Neural progenitor cell (in vitro differentiated cells): ENCODE data around the gene NDUFS3. TPM values are rescaled to one million over a fixed set of nuclear protein-coding genes. Genes with fewer than 3 reads are reported as not detected.
A peak's percentile ranks its signal among the peaks of the same experiment; 100 is the strongest.

Source experiments
- DNase-seq: peaks from one replicate; pipeline ENCODE4 v3.0.0-alpha.2; 2016; ENCODE audit warnings: low spot score
- H2AFZ ChIP-seq: fragments of 200-600 bp; sonication (generic); replicated peaks from 2 replicates; pipeline ENCODE4 v1.6.1; 2016; ENCODE audit warnings: antibody characterized with exemption
- H3F3A ChIP-seq: fragments of 200-600 bp; sonication (generic); 2 replicates; pipeline ENCODE4 v1.6.1; 2016; ENCODE audit warnings: antibody characterized with exemption, low read depth
- H3K27ac ChIP-seq: fragments of 200-600 bp; sonication (generic); 2 replicates; pipeline ENCODE4 v1.5.1; 2016; ENCODE audit warnings: mild to moderate bottlenecking
- H3K27me3 ChIP-seq: fragments of 200-600 bp; sonication (generic); 2 replicates; pipeline ENCODE4 v1.6.1; 2016; ENCODE audit warnings: mild to moderate bottlenecking, moderate library complexity
- H3K36me3 ChIP-seq: fragments of 200-600 bp; sonication (generic); 2 replicates; pipeline ENCODE4 v1.5.1; 2016
- H3K4me1 ChIP-seq: fragments of 200-600 bp; sonication (generic); 2 replicates; pipeline ENCODE4 v1.6.1; 2016; ENCODE audit warnings: mixed run types
- H3K4me2 ChIP-seq: fragments of 200-600 bp; sonication (generic); 2 replicates; pipeline ENCODE4 v1.6.1; 2016
- H3K4me3 ChIP-seq: fragments of 200-600 bp; sonication (generic); 2 replicates; pipeline ENCODE4 v1.5.1; 2016
- H3K79me2 ChIP-seq: fragments of 200-600 bp; sonication (generic); 2 replicates; pipeline ENCODE4 v1.6.1; 2016; ENCODE audit warnings: low read depth
- H3K9ac ChIP-seq: fragments of 200-600 bp; sonication (generic); 2 replicates; pipeline ENCODE4 v1.6.1; 2016
- H3K9me3 ChIP-seq: fragments of 200-600 bp; sonication (generic); 2 replicates; pipeline ENCODE4 v1.5.1; 2016; ENCODE audit warnings: low read depth
- H4K20me1 ChIP-seq: fragments of 200-600 bp; sonication (generic); 2 replicates; pipeline ENCODE4 v1.6.1; 2016; ENCODE audit warnings: low read depth
- H3K27ac Mint-ChIP-seq: 3 replicates; pipeline ENCODE4 v1.8.0; 2021; ENCODE audit warnings: mixed read lengths
- H3K27me3 Mint-ChIP-seq: 2 replicates; pipeline ENCODE4 v1.8.0; 2022; ENCODE audit warnings: low read depth, mild to moderate bottlenecking, inconsistent platforms, moderate library complexity, mixed read lengths; ENCODE audit not compliant: insufficient read depth
- H3K36me3 Mint-ChIP-seq: 3 replicates; pipeline ENCODE4 v1.8.0; 2021; ENCODE audit warnings: mixed read lengths
- H3K4me1 Mint-ChIP-seq: 3 replicates; pipeline ENCODE4 v1.8.0; 2021; ENCODE audit warnings: mixed read lengths
- H3K4me3 Mint-ChIP-seq: 3 replicates; pipeline ENCODE4 v1.8.0; 2021; ENCODE audit warnings: mild to moderate bottlenecking, moderate library complexity, mixed read lengths
- H3K9me3 Mint-ChIP-seq: 3 replicates; pipeline ENCODE4 v1.8.0; 2020; ENCODE audit warnings: mixed read lengths
- CTCF ChIP-seq: fragments of 200-600 bp; sonication (generic); IDR thresholded peaks from 2 replicates; pipeline ENCODE4 v1.5.1; 2017; ENCODE audit warnings: antibody characterized with exemption, mild to moderate bottlenecking
- EZH2 ChIP-seq: fragments of 200-600 bp; sonication (generic); IDR thresholded peaks from 2 replicates; pipeline ENCODE4 v1.6.1; 2017; ENCODE audit warnings: antibody characterized with exemption, mild to moderate bottlenecking, moderate library complexity
- EZH2phosphoT487 ChIP-seq: fragments of 200-600 bp; sonication (generic); IDR thresholded peaks from 2 replicates; pipeline ENCODE4 v1.6.1; 2017; ENCODE audit warnings: antibody characterized with exemption
- total RNA-seq: library from RNA; depleted of rRNA; stranded (reverse); fragments of >200 nt; gene quantifications from 2 replicates; pipeline ENCODE4 v1.2.3, GENCODE V29; 2015; ENCODE audit warnings: low replicate concordance

Gene NDUFS3
- total RNA-seq, 1 donor from 2014 or later, result 78.9 TPM

DNA sequence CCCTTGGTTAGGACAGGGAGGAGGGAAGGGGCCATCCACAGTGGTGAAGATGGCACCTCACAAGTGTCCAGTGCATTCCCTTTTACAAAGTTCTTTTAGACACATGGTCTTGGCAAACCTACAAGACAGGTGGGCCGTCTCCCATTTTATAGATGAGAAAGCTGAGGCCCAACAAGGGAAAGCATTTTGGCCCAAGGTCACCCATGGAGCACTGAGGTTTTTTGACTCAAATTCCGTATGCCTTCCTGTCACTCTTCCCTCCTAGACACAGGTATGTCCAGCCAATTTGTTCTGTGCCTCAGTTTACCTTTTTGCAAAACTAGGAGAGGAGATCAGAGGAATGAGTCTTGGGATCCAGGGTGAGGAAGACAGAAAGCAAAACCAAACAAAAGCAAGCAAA, 14.1 kb downstream of the NDUFS3 start:
- Histone ChIP-seq H2AFZ (no peak overlapping the region), H3K9ac (no peak overlapping the region), H3K36me3 (no peaks in the 10 kb centered on the region), H4K20me1 (no peaks in the 10 kb centered on the region), H3K4me1 (peaks cover 9% of the 10 kb centered on the region), H3K9me3 (no peaks in the 10 kb centered on the region), H3K4me2 (peak overlapping the region; percentile 99), H3K4me3 (peak overlapping the region; percentile 93), H3F3A (peaks cover 20% of the 10 kb centered on the region), H3K27ac (no peak overlapping the region), H3K79me2 (no peaks in the 10 kb centered on the region), H3K27me3 (peaks cover 39% of the 10 kb centered on the region)
- Mint-ChIP-seq H3K9me3 (no peaks in the 10 kb centered on the region), H3K4me3 (peak overlapping the region; percentile 89), H3K27ac (no peak overlapping the region), H3K4me1 (peaks cover 29% of the 10 kb centered on the region), H3K36me3 (peaks cover 6% of the 10 kb centered on the region), H3K27me3 (peaks cover 13% of the 10 kb centered on the region)
- TF ChIP-seq CTCF (no peak), EZH2phosphoT487 (no peak), EZH2 (no peak)
- no peak for DNase-seq

- H3K9me3 Mint-ChIP-seq, result no peaks in the 10 kb centered on the region
- Histone ChIP-seq H3K79me2 (no peaks in the 10 kb centered on the region), H3F3A (peaks cover 22% of the 10 kb centered on the region), H3K27ac (no peak overlapping the region), H3K27me3 (peaks cover 39% of the 10 kb centered on the region), H3K4me3 (peak overlapping the region; percentile 93), H3K4me2 (peak overlapping the region; percentile 99), H3K4me1 (peaks cover 11% of the 10 kb centered on the region), H3K9me3 (no peaks in the 10 kb centered on the region), H2AFZ (peak overlapping the region; percentile 98), H3K9ac (peak overlapping the region; percentile 50), H3K36me3 (no peaks in the 10 kb centered on the region), H4K20me1 (no peaks in the 10 kb centered on the region)
- peaks cover 4% of the 10 kb centered on the region for H3K36me3 Mint-ChIP-seq
- H3K4me1 Mint-ChIP-seq, result peaks cover 27% of the 10 kb centered on the region
- H3K27me3 Mint-ChIP-seq, result peaks cover 13% of the 10 kb centered on the region
- TF ChIP-seq CTCF, result no peak
- peak; percentile 22 for TF ChIP-seq EZH2
- no peak for TF ChIP-seq EZH2phosphoT487
- peak overlapping the region; percentile 89 for H3K4me3 Mint-ChIP-seq
- H3K27ac Mint-ChIP-seq, result no peak overlapping the region
- DNase-seq, result peak; percentile 17
Measured at GRCh38 chr11:47593492-47593933, 14.6 kb downstream of the NDUFS3 start.

DNA sequence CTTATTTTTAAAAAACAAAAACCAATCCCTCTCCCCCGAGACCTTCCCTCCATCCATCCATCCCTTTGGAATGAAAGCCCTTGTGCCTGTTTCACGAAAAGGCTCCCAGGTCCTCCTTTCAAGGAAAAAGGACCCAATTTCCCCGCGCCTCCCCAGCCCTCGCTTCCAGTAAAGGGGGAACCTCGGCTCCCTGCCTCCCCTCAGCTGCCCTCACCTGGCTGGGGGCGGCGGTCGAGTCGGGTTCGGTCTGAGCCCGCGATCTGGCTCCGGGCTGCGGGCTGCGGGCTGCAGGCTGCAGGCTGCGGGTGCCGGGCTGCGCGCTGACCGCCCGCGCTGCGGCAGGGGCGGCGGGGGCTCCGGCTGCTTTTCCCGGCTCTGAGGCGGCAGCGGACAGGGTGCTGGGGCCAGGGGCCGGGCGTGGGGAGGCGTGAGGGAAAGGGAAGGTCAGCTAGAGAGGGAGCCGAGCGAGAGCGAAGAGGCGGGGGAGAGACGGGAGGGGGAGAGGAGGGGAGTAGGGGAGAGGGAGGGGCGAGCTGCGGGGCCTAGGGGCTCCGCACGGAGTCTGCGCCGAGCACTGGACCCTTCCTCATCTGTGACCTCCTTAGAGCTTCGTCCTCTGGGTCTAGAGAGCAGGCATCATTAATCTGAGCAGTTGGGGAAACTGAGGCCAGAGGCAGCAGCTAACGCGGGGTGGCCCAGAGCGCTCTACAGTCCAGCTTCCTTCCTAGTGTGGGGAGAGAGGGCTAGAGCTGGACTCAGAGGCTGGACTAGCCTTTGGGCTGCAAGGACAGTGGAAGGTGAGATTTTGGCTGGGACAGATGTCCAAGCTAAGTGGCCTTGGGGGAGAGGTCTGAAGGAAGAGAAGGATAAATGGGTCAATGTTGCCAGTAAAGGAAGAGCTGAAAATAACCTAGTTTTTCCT, 15.3 kb downstream of the NDUFS3 start, which contains the start of gene C1QTNF4:
Gene C1QTNF4 (minus strand): TSS at position 478 of the 922 bp plus-strand sequence. CDS start 3,601 bp downstream, outside the sequence.
- Mint-ChIP-seq H3K9me3 (no peaks in the 10 kb centered on the region), H3K4me1 (peaks cover 26% of the 10 kb centered on the region), H3K36me3 (no peaks in the 10 kb centered on the region), H3K27ac (no peak within 1 kb of the TSS), H3K4me3 (peak within 1 kb of the TSS; percentile 89), H3K27me3 (peaks cover 13% of the 10 kb centered on the region)
- Histone ChIP-seq H3K79me2 (no peaks in the 10 kb centered on the region), H3K27ac (no peak within 1 kb of the TSS), H3K4me3 (peak within 1 kb of the TSS; percentile 93), H3K9me3 (no peaks in the 10 kb centered on the region), H2AFZ (peak within 1 kb of the TSS; percentile 98), H3K27me3 (peaks cover 39% of the 10 kb centered on the region), H3K4me2 (peak within 1 kb of the TSS; percentile 99), H3K9ac (peak within 1 kb of the TSS; percentile 50), H3K36me3 (no peaks in the 10 kb centered on the region), H3K4me1 (peaks cover 18% of the 10 kb centered on the region), H3F3A (peaks cover 28% of the 10 kb centered on the region), H4K20me1 (peaks cover 2% of the 10 kb centered on the region)
- TF ChIP-seq CTCF, result no peak
- TF ChIP-seq EZH2, result peak; percentile 59
- DNase-seq, result peak; percentile 78
